Activated B cell treated with CpG ODN at 0.5 μM for 24 hours (primary cell): ENCODE data around the gene LIN9. TPM values are rescaled to one million over a fixed set of nuclear protein-coding genes. Genes with fewer than 3 reads are reported as not detected.
A peak's percentile ranks its signal among the peaks of the same experiment; 100 is the strongest.

Experiments used
- ATAC-seq: fragments of 200-7000 bp; cut with Tn5 transposase; one replicate; pipeline ENCODE4 v1.10.0; 2021; ENCODE audit warnings: low read depth, mild to moderate bottlenecking, moderate library complexity
- CTCF ChIA-PET: fragments of 350-600 bp; sonication (Branson Sonifier 250); formaldehyde crosslinking; loops from one replicate; lab custom pipeline; 2021; ENCODE audit warnings: antibody characterized with exemption; lab: Charles Lee
- POLR2A ChIA-PET: fragments of 350-600 bp; sonication (Branson Sonifier 250); formaldehyde crosslinking; loops from one replicate; lab custom pipeline; 2021; ENCODE audit warnings: antibody characterized with exemption; lab: Charles Lee
- DNase-seq: peaks from one replicate; pipeline ENCODE4 v3.0.0; 2022
- H3K27ac Mint-ChIP-seq: one replicate; pipeline ENCODE4 v1.8.0; 2020; ENCODE audit warnings: mixed read lengths
- H3K27me3 Mint-ChIP-seq: one replicate; pipeline ENCODE4 v1.8.0; 2021; ENCODE audit warnings: mixed read lengths
- H3K36me3 Mint-ChIP-seq: one replicate; pipeline ENCODE4 v1.8.0; 2021; ENCODE audit warnings: low read depth, mixed read lengths
- H3K4me1 Mint-ChIP-seq: one replicate; pipeline ENCODE4 v1.8.0; 2021; ENCODE audit warnings: mixed read lengths
- H3K4me3 Mint-ChIP-seq: one replicate; pipeline ENCODE4 v1.8.0; 2020; ENCODE audit warnings: mild to moderate bottlenecking, mixed read lengths
- H3K9me3 Mint-ChIP-seq: one replicate; pipeline ENCODE4 v1.8.0; 2020; ENCODE audit warnings: mixed read lengths
- intact Hi-C: fragments of 100-400 bp; cut with micrococcal nuclease; formaldehyde crosslinking; loops from one replicate; pipeline ENCODE4 v1.15.1; 2024
- total RNA-seq: library from RNA; stranded (reverse); gene quantifications from 2 replicates; pipeline ENCODE4 v1.2.3, GENCODE V29; 2022
- TF ChIP-seq, protein P1 (sequence below): fragments of 200-600 bp; IDR thresholded peaks from one replicate; pipeline ENCODE4 v1.8.0; 2022; ENCODE audit warnings: antibody characterized with exemption, mild to moderate bottlenecking

Gene LIN9
- total RNA-seq, 1 donor from 2014 or later: 4.5 TPM

GRCh38 chr1:226311376-226311775, 2.4 kb upstream of the LIN9 start:
- intact Hi-C loops: no loop called here
- Mint-ChIP-seq H3K9me3 (no peaks in the 10 kb centered on the region), H3K27ac (no peak overlapping the region), H3K4me1 (peaks cover 7% of the 10 kb centered on the region), H3K36me3 (no peaks in the 10 kb centered on the region), H3K4me3 (no peak overlapping the region), H3K27me3 (peaks cover 4% of the 10 kb centered on the region)
- POLR2A ChIA-PET: interaction anchor here (0.7 kb wide), 1 partner anchor 92 kb away, joined by 4 read pairs; no protein-coding TSS in a partner anchor
- no peak for ATAC-seq
- TF ChIP-seq, protein P1, sequence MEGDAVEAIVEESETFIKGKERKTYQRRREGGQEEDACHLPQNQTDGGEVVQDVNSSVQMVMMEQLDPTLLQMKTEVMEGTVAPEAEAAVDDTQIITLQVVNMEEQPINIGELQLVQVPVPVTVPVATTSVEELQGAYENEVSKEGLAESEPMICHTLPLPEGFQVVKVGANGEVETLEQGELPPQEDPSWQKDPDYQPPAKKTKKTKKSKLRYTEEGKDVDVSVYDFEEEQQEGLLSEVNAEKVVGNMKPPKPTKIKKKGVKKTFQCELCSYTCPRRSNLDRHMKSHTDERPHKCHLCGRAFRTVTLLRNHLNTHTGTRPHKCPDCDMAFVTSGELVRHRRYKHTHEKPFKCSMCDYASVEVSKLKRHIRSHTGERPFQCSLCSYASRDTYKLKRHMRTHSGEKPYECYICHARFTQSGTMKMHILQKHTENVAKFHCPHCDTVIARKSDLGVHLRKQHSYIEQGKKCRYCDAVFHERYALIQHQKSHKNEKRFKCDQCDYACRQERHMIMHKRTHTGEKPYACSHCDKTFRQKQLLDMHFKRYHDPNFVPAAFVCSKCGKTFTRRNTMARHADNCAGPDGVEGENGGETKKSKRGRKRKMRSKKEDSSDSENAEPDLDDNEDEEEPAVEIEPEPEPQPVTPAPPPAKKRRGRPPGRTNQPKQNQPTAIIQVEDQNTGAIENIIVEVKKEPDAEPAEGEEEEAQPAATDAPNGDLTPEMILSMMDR: no peak
- DNase-seq: no peak
- CTCF ChIA-PET: interaction anchor here (1.0 kb wide), 1 partner anchor 22 kb away, joined by 6 read pairs; no protein-coding TSS in a partner anchor

DNA sequence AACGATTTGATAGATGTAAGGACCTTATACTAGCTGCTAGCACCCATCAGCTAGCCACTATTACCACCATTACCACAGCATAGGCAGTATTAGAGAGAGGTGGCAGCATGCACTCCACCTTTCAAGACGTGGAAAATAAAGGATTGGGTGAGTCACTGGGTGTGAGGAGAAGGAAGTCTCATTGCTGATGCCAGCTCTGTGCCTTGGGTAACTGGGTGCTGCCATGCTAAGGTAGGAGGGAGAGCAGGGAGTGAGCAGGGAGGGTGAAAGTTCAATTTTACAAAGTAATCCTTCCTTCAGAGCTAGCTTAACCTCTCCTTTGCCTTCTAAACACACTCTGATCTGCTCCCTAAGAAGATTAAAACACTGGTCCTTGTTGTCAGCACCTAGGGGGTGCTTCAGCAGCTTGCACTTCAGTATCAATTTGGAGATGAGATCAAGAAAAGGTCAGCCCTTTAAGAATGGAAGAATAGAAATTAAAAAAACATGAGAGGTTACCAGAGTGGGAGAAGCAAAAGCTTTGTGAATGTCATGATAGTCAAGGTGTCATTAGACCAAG, 1.8 kb upstream of the LIN9 start:
- Mint-ChIP-seq H3K36me3 (no peaks in the 10 kb centered on the region), H3K4me1 (peaks cover 8% of the 10 kb centered on the region), H3K27ac (no peak overlapping the region), H3K4me3 (no peak overlapping the region), H3K27me3 (peaks cover 4% of the 10 kb centered on the region), H3K9me3 (no peaks in the 10 kb centered on the region)
- ChIA-PET CTCF (interaction anchor here (1.0 kb wide), 1 partner anchor 23 kb away, joined by 6 read pairs; no protein-coding TSS in a partner anchor), POLR2A (no interaction called here)
- DNase-seq: no peak
- TF ChIP-seq, protein P1: no peak
- intact Hi-C loops: no loop called here
- ATAC-seq: no peak

DNA sequence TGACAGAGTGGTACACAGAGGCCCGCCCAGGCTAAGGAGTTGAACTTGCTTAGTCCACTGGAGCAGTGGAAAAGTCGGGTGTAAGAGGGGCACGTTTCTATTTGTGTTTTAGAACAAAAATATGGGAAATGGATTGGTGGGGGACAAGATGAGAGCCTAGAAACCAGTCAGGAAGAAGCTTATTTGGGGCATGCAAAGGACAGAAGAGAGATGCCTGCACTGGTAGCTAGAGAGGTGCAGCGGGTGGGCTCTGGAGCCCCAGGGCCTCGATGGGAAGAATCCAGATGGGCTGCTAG, 1.2 kb upstream of the LIN9 start:
- CTCF ChIA-PET: interaction anchor here (1.0 kb wide), 1 partner anchor 23 kb away, joined by 6 read pairs; no protein-coding TSS in a partner anchor

DNA sequence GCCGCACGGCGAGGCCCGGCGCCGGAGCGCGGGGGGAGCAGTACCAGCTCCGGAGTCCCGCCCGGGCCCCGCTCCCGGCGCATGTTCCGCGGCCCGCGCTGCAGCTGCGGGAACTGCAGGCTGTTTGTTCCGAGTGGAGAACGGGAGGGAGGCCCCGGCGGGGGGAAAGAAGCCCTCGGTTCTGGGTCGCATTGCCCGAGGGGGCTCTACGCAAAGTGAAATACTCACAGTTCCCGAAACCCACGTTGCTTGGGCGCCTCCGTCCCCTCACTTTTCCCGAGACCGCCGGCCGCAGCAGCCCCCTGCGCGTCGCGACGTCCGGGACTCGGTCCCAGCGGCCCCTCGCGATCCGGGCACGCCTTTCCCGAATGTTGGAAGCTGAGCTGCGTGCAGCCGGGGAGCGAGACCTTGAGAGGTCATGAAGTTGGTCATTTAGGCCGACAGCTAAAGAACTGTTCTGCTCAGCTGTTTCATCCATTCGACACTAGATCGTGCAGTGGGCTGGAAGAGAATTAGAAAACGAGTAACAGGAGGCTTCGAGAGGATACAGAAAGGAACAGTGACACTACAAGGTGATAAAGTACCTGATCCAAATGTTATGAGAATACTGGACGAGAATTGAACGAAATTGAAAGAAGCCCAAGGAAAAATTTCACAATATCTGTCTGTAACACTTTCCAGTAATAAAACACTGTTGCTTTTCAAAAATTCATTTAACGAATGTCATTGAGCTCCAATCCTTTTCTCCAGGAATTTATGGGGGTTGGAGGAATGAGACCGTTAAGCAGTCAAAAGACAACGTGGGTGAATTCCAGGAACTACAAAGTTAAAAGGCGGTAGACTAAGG, 657 bp upstream of the LIN9 start:
- Mint-ChIP-seq H3K4me1 (peaks cover 10% of the 10 kb centered on the region), H3K36me3 (no peaks in the 10 kb centered on the region), H3K27me3 (peaks cover 4% of the 10 kb centered on the region), H3K4me3 (peak overlapping the region; percentile 70), H3K27ac (peak overlapping the region; percentile 3), H3K9me3 (no peaks in the 10 kb centered on the region)
- intact Hi-C loops: loop anchor here (1.0 to 5.0 kb wide), 6 partner anchors 23 to 187 kb away; partner anchors contain the start of genes ACBD3 and PARP1
- TF ChIP-seq, protein P1: no peak
- DNase-seq (no peak), ATAC-seq (no peak)
- ChIA-PET POLR2A (interaction anchor here (0.5 to 1.7 kb wide), 6 partner anchors 47 to 183 kb away, joined by 3 to 10 read pairs (median 4); partner anchors contain the start of gene PARP1), CTCF (interaction anchor here (1.1 to 1.2 kb wide), 3 partner anchors 23 to 184 kb away, joined by 4 to 8 read pairs (median 6); partner anchors contain the start of gene PARP1)

More for the DNA sequence above, 1.2 kb upstream of the LIN9 start:
- Mint-ChIP-seq H3K27ac (no peak overlapping the region), H3K4me3 (peak overlapping the region; percentile 70), H3K27me3 (peaks cover 4% of the 10 kb centered on the region), H3K9me3 (no peaks in the 10 kb centered on the region), H3K4me1 (peaks cover 10% of the 10 kb centered on the region), H3K36me3 (no peaks in the 10 kb centered on the region)
- intact Hi-C loops: no loop called here
- POLR2A ChIA-PET: interaction anchor here (0.7 to 1.7 kb wide), 2 partner anchors 59 to 98 kb away, joined by 3 to 10 read pairs; partner anchors contain the start of gene PARP1
- no peak for ATAC-seq
- DNase-seq: no peak
- TF ChIP-seq, protein P1: no peak
